Stimulated activated CD4-positive, alpha-beta T cell treated with anti-CD3 and anti-CD28 coated beads, Interleukin-15, amount 100 ng/mL, for 48 hours (primary cell): ENCODE measurements around the gene CEP112.
"Not testable (repeated sequence)": the region's sequence is repeated elsewhere in the genome, so short reads cannot be mapped to it uniquely, and the experiment has no call there.

ENCODE experiments used
- DNase-seq, 2 donors: peaks; one replicate each; pipeline ENCODE4 v3.0.0-alpha.2; 2020; ENCODE audit warnings: low read depth in 2 of 2

The CEP112 gene

GRCh38 chr17:65824901-65825300 lies 367.0 kb downstream of the CEP112 start:
- no peak for DNase-seq

- DNase-seq = no peak
These were observed 368.2 kb downstream of the CEP112 start for GRCh38 chr17:65823713-65824112.

- no peak for DNase-seq
These were observed 371.1 kb downstream of the CEP112 start for GRCh38 chr17:65820811-65821210.

GRCh38 chr17:65820306-65820705 lies 371.6 kb downstream of the CEP112 start:
- no peak for DNase-seq

GRCh38 chr17:65819810-65820209 lies 372.1 kb downstream of the CEP112 start:
- DNase-seq = no peak

GRCh38 chr17:65817951-65818350 lies 374.0 kb downstream of the CEP112 start:
- DNase-seq = no peak

- DNase-seq = no peak
These were observed 377.5 kb downstream of the CEP112 start for GRCh38 chr17:65814418-65814817.

- DNase-seq = no peak
These were observed 378.6 kb downstream of the CEP112 start for GRCh38 chr17:65813306-65813705.

- DNase-seq = no peak
These were observed 380.9 kb downstream of the CEP112 start for GRCh38 chr17:65811043-65811442.

GRCh38 chr17:65809366-65809765 lies 382.6 kb downstream of the CEP112 start:
- DNase-seq = no peak

- DNase-seq = not testable (repeated sequence)
These were observed 383.4 kb downstream of the CEP112 start for GRCh38 chr17:65808566-65808965.

GRCh38 chr17:65807361-65807760 lies 384.6 kb downstream of the CEP112 start:
- DNase-seq = no peak

GRCh38 chr17:65801513-65801912 lies 390.4 kb downstream of the CEP112 start:
- no peak for DNase-seq

- DNase-seq = no peak
These were observed 391.3 kb downstream of the CEP112 start for GRCh38 chr17:65800655-65801054.

- no peak for DNase-seq
These were observed 392.1 kb downstream of the CEP112 start for GRCh38 chr17:65799869-65800268.

- peak in 1 of 2 donors; percentile 15 for DNase-seq
These were observed 392.5 kb downstream of the CEP112 start for GRCh38 chr17:65799454-65799853.

GRCh38 chr17:65797809-65798208 lies 394.1 kb downstream of the CEP112 start:
- DNase-seq = no peak

- no peak for DNase-seq
These were observed 394.8 kb downstream of the CEP112 start for GRCh38 chr17:65797101-65797500.

- DNase-seq = no peak
These were observed 397.4 kb downstream of the CEP112 start for GRCh38 chr17:65794572-65794971.

GRCh38 chr17:65790241-65790640 lies 401.7 kb downstream of the CEP112 start:
- no peak for DNase-seq

- no peak for DNase-seq
These were observed 404.4 kb downstream of the CEP112 start for GRCh38 chr17:65787503-65787902.

GRCh38 chr17:65786479-65786878 lies 405.5 kb downstream of the CEP112 start:
- DNase-seq = no peak

GRCh38 chr17:65785109-65785508 lies 406.8 kb downstream of the CEP112 start:
- no peak for DNase-seq

- no peak for DNase-seq
These were observed 408.0 kb downstream of the CEP112 start for GRCh38 chr17:65783845-65784334.
